ENCODE measurements around the gene DUSP22. TPM values are rescaled to one million over a fixed set of nuclear protein-coding genes. Genes with fewer than 3 reads are reported as not detected.

Gene DUSP22
- polyA plus RNA-seq, 3 donors = 107 to 120 (median 117) TPM

DNA sequence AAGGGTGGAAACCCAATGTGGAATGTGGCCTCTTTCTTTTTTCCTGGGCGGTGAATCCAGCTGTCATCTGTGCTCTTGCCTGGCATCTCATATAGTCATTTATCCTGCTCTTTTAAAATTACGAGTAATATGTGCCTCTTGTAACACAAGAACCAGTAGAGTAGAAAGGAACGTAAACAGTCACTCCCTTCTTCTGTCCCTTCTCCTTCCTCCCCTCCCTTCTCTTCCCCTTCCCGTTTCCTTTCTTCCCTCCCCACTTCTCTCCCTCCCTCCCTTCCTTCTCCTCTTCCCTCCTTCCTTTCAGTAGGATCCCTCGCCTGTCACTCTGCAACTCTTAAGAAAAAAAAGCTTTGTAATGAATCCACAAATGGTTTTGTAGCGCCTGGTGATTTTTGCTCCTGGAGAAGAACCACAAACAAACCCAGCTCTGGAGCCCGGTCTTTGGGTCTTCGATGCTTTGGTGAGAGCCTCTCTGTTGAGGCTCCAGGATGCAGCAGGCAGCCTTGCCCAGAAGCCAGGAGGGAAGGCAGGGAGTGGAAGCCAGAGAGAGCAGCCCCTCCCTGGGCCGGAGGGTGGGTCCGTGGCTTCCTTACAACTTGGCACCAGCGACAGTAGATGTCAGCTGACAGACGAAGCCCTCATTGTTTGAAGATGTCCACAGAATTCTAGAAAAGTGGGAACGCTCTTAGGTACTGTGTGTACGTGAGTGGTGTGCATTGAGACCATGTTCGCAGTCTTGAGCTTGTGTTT lies 15.0 kb downstream of the DUSP22 start:
- H3K4me3 ChIP-seq (replicated peaks in 1 of 3; ENCODE audit: low read depth in 2 of 3, low read length in 3 of 3) = peak overlapping the region in 1 of 3 experiments; percentile 10
- H3K36me3 Mint-ChIP-seq = peaks cover 10 to 11% of the 10 kb centered on the region in 2 donors
- H3K4me3 Mint-ChIP-seq = no peak overlapping the region
- WGBS (ENCODE audit: insufficient coverage) = 78% methylated on average over 15 of the region's 15 CpGs
- H3K27ac Mint-ChIP-seq = no peak overlapping the region
- H3K27me3 Mint-ChIP-seq (ENCODE audit: low read depth in 3 of 3) = peaks cover 0 to 2% (median 0%) of the 10 kb centered on the region in 3 donors
- peaks cover 38% of the 10 kb centered on the region for H3K79me2 ChIP-seq (ENCODE audit: insufficient read depth, low read length)
- peaks cover 36 to 45% of the 10 kb centered on the region in 2 donors for H3K4me1 ChIP-seq (ENCODE audit: control insufficient read depth in 1 of 2, insufficient read depth in 2 of 2, low read length in 2 of 2)
- peaks cover 3% of the 10 kb centered on the region for H4K20me1 ChIP-seq (ENCODE audit: insufficient read depth, low read length)
- H3K9me3 ChIP-seq (replicated peaks in 1 of 2; ENCODE audit: control insufficient read depth in 1 of 2, insufficient read depth in 1 of 2, low read length in 2 of 2) = no peaks in the 10 kb centered on the region
- TF ChIP-seq, protein P1, sequence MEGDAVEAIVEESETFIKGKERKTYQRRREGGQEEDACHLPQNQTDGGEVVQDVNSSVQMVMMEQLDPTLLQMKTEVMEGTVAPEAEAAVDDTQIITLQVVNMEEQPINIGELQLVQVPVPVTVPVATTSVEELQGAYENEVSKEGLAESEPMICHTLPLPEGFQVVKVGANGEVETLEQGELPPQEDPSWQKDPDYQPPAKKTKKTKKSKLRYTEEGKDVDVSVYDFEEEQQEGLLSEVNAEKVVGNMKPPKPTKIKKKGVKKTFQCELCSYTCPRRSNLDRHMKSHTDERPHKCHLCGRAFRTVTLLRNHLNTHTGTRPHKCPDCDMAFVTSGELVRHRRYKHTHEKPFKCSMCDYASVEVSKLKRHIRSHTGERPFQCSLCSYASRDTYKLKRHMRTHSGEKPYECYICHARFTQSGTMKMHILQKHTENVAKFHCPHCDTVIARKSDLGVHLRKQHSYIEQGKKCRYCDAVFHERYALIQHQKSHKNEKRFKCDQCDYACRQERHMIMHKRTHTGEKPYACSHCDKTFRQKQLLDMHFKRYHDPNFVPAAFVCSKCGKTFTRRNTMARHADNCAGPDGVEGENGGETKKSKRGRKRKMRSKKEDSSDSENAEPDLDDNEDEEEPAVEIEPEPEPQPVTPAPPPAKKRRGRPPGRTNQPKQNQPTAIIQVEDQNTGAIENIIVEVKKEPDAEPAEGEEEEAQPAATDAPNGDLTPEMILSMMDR (IDR thresholded peaks at IDR 0.05) = no peak
- peaks cover 18 to 48% of the 10 kb centered on the region in 2 donors for H3K36me3 ChIP-seq (replicated peaks in 1 of 2; ENCODE audit: control insufficient read depth in 1 of 2, insufficient read depth in 2 of 2, low read length in 2 of 2)
- intact Hi-C loops (cut with micrococcal nuclease) = no loop called here
- peak overlapping the region; percentile 3 to 24 for H3K27ac ChIP-seq (ENCODE audit: low read depth in 1 of 2, low read length in 2 of 2)
- H3K4me1 Mint-ChIP-seq = peaks cover 29% of the 10 kb centered on the region
- H3K9ac ChIP-seq (ENCODE audit: insufficient read depth, low read length, poor library complexity, severe bottlenecking) = no peak overlapping the region
- H3K9me3 Mint-ChIP-seq = peaks cover 0 to 10% (median 0%) of the 10 kb centered on the region in 7 donors
- H3K27me3 ChIP-seq (ENCODE audit: control insufficient read depth in 2 of 2, insufficient read depth in 2 of 2, low read length in 2 of 2) = no peaks in the 10 kb centered on the region
- H2AFZ ChIP-seq (ENCODE audit: insufficient read depth, low read depth, low read length, poor library complexity, severe bottlenecking) = no peak overlapping the region
- DNase-seq = no peak
- peak overlapping the region; percentile 16 for H3K4me2 ChIP-seq (replicated peaks; ENCODE audit: extremely low read depth, low read length, poor library complexity, severe bottlenecking)

DNA sequence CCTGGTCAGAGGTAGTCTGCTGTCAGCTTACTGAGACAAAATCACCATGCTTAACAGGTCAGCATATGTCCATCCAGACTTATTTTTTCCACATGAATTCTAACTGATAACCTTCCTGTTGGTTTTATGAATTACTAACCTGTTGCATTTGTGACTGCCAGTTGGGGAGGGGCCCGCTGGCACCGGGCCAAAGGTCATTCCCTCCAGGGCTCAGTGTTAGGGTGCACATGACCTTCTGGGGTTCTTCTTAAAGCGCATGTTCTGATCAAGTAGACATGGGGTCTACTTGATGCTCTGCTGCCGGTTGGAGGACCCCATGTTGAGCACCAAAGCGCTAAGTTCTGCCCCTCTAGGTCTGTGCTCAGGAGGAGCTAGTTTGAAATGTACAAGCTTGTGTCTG lies 15.6 kb downstream of the DUSP22 start:
- WGBS (ENCODE audit: insufficient coverage) = 88% methylated on average over 5 of the region's 5 CpGs
- Histone ChIP-seq H3K9ac (ENCODE audit: insufficient read depth, low read length, poor library complexity, severe bottlenecking) (no peak overlapping the region), H4K20me1 (ENCODE audit: insufficient read depth, low read length) (peaks cover 3% of the 10 kb centered on the region), H3K27me3 (ENCODE audit: control insufficient read depth in 2 of 2, insufficient read depth in 2 of 2, low read length in 2 of 2) (no peaks in the 10 kb centered on the region), H3K4me2 (replicated peaks; ENCODE audit: extremely low read depth, low read length, poor library complexity, severe bottlenecking) (no peak overlapping the region), H3K27ac (ENCODE audit: low read depth in 1 of 2, low read length in 2 of 2) (no peak overlapping the region), H3K4me1 (ENCODE audit: control insufficient read depth in 1 of 2, insufficient read depth in 2 of 2, low read length in 2 of 2) (peaks cover 42 to 51% of the 10 kb centered on the region in 2 donors), H3K36me3 (replicated peaks in 1 of 2; ENCODE audit: control insufficient read depth in 1 of 2, insufficient read depth in 2 of 2, low read length in 2 of 2) (peaks cover 17 to 42% of the 10 kb centered on the region in 2 donors), H3K9me3 (replicated peaks in 1 of 2; ENCODE audit: control insufficient read depth in 1 of 2, insufficient read depth in 1 of 2, low read length in 2 of 2) (no peaks in the 10 kb centered on the region), H3K79me2 (ENCODE audit: insufficient read depth, low read length) (peaks cover 33% of the 10 kb centered on the region), H3K4me3 (replicated peaks in 1 of 3; ENCODE audit: low read depth in 2 of 3, low read length in 3 of 3) (no peak overlapping the region), H2AFZ (ENCODE audit: insufficient read depth, low read depth, low read length, poor library complexity, severe bottlenecking) (no peak overlapping the region)
- TF ChIP-seq, protein P1 (IDR thresholded peaks at IDR 0.05) = no peak
- H3K4me3 Mint-ChIP-seq = no peak overlapping the region
- H3K27ac Mint-ChIP-seq = peak overlapping the region in 1 of 7 donors; percentile 5
- peaks cover 0 to 10% (median 0%) of the 10 kb centered on the region in 7 donors for H3K9me3 Mint-ChIP-seq
- H3K36me3 Mint-ChIP-seq = peaks cover 10 to 11% of the 10 kb centered on the region in 2 donors
- intact Hi-C loops (cut with micrococcal nuclease) = no loop called here
- peaks cover 35% of the 10 kb centered on the region for H3K4me1 Mint-ChIP-seq
- H3K27me3 Mint-ChIP-seq (ENCODE audit: low read depth in 3 of 3) = peaks cover 0 to 2% (median 0%) of the 10 kb centered on the region in 3 donors
- DNase-seq = no peak

All from CD14-positive monocyte (primary cell).